Coronary artery (tissue), 2 donors: ENCODE measurements around the gene CDC14A.
A peak's percentile ranks its signal among the peaks of the same experiment; 100 is the strongest.

Experiments
- DNase-seq: peaks from one replicate; pipeline ENCODE4 v3.0.0-alpha.2; 2017; ENCODE audit warnings: low spot score
- H3K27ac ChIP-seq, 2 donors: fragments of 200-600 bp; sonication (generic); one replicate each; pipeline ENCODE4 v1.5.1; 2016 to 2019
- H3K4me3 ChIP-seq: fragments of 200-600 bp; sonication (generic); 2 replicates; pipeline ENCODE4 v1.5.1; 2016; ENCODE audit warnings: mild to moderate bottlenecking, moderate library complexity
- TF ChIP-seq, protein P1 (sequence below): fragments of 200-600 bp; sonication (generic); IDR thresholded peaks from one replicate; pipeline ENCODE4 v1.5.1; 2019; ENCODE audit warnings: antibody characterized with exemption

CDC14A gene

DNA sequence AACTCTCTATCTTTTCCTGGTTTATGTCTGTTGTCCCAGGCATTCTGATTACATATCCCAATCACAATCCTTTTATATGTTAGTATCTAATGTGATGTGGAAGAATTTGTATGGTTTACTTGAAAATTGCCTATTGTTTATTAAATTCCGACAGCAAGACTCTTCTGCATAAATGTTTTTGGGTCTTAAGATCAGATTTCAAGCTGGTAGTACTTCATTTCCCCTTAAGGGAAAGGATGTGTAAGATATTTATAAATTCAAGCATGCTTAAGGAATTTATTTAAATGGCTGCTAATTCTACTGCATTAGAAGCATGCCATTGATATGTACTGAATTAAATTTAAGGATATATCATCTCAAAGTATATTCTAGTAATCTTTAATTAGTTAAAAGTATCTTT, 165.2 kb downstream of the CDC14A start:
- no peak overlapping the region for H3K4me3 ChIP-seq
- no peak overlapping the region for H3K27ac ChIP-seq
- TF ChIP-seq, protein P1, sequence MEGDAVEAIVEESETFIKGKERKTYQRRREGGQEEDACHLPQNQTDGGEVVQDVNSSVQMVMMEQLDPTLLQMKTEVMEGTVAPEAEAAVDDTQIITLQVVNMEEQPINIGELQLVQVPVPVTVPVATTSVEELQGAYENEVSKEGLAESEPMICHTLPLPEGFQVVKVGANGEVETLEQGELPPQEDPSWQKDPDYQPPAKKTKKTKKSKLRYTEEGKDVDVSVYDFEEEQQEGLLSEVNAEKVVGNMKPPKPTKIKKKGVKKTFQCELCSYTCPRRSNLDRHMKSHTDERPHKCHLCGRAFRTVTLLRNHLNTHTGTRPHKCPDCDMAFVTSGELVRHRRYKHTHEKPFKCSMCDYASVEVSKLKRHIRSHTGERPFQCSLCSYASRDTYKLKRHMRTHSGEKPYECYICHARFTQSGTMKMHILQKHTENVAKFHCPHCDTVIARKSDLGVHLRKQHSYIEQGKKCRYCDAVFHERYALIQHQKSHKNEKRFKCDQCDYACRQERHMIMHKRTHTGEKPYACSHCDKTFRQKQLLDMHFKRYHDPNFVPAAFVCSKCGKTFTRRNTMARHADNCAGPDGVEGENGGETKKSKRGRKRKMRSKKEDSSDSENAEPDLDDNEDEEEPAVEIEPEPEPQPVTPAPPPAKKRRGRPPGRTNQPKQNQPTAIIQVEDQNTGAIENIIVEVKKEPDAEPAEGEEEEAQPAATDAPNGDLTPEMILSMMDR, result no peak
- DNase-seq, result no peak

DNA sequence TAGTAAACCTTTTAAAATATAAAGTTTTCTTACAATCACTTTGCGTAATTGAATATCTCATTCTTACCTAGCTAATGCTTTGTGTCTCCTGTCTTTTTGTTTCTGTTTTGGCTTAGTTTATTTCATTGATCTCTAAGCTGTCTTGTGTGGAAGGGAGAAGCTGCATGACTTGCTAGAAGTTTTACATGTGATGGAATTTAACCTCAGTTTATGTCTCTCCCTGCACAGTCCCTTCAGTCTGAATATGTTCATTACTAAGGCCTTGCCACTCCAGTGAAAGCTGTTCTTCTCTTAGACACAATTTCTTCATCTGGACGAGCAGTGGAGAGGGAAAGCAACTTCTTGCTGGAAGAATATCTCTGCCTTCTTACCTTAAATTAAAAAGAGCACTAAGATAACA, 165.7 kb downstream of the CDC14A start:
- TF ChIP-seq, protein P1, result no peak
- DNase-seq, result no peak
- Histone ChIP-seq H3K4me3 (no peak overlapping the region), H3K27ac (no peak overlapping the region)

DNA sequence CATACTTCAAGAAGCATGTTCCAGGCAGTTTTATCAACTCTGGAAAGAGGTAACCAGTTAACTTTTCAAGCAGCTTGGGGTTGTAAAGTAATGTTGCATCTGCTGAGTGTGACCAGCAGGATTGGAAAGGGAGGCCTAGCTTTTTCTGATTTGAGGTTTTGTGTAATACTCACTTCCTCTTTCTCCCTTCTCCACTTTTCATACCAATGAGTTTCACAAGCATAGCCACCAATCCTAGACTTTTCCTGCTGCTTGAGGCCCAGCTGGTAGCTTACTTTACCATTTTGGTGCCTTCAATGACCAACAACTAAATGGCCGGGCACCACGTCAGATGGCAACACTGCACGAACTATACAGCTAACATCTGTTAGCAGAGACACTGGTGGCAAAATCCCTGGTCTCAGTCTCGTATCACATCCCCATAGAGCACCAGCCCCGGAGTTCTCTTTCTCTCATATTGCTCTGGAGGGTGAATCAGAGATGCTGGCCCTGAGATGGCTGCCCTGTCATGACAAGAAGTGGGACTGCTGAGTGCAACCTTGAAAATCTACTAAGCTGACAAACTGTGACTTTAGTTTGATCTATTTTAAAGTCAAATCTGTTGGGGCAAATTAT, 170.8 kb downstream of the CDC14A start:
- no peak for DNase-seq
- Histone ChIP-seq H3K4me3 (no peak overlapping the region), H3K27ac (no peak overlapping the region)
- TF ChIP-seq, protein P1, result no peak

DNA sequence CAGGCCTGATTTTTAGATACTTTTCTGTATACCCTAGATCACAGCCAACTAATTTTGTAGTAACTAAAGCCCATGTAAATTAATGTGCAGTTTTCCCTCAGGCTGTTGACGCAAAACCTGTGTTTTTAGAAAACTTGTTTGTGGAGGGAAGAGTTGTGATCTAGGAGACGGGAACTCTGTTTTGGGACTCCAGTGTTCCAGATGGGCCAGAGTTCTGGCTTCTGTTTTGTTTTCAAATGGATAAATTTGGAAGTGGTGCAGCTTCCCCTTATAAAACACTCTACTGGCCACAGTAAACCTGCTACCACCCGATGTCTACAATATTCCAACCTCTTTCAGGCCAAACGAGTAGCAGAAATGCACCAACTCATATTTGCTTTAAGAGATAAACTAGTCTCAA, 172.0 kb downstream of the CDC14A start:
- DNase-seq, result no peak
- TF ChIP-seq, protein P1, result no peak
- Histone ChIP-seq H3K4me3 (no peak overlapping the region), H3K27ac (peak overlapping the region in 1 of 2 donors; percentile 35)

DNA sequence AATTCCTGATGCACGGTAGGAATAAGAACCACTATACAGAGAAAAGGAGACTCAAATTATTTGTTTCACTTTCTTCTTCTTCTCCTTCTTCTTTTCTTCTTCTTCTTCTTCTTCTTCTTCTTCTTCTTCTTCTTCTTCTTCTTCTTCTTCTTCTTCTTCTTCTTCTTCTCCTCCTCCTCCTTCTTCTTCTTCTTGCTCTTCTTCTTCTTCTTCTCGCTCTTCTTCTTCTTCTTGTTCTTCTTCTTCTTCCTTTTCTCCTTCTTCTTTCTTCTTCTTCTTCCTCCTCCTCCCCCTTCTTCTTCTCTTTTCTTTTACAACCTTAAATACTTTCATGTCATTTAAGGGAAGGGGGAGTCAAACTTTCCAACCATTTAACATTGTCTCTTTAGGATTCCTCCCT, 174.6 kb downstream of the CDC14A start:
- TF ChIP-seq, protein P1, result no peak
- H3K27ac ChIP-seq, result no peak overlapping the region
- no peak overlapping the region for H3K4me3 ChIP-seq
- no peak for DNase-seq

DNA sequence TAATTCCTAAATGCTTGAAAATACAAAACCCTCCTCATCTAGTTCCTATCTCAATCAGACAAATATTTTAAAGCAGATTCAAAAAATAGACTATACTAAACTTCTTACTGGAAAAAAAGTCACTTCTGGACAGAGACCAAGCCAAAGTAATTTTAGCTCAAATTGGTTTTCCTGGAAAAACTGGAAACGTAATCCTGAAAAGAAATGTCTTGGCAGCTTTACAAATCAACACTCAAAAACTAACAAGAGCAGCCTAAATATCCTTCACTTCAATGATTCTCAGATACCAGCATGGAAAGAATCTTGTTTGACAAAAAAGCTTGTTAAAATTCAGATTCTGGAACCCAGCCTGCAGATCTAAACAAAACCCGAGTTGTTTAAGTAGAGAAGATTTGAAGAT, 176.6 kb downstream of the CDC14A start:
- H3K4me3 ChIP-seq, result no peak overlapping the region
- TF ChIP-seq, protein P1, result no peak
- DNase-seq, result no peak
- H3K27ac ChIP-seq, result no peak overlapping the region

DNA sequence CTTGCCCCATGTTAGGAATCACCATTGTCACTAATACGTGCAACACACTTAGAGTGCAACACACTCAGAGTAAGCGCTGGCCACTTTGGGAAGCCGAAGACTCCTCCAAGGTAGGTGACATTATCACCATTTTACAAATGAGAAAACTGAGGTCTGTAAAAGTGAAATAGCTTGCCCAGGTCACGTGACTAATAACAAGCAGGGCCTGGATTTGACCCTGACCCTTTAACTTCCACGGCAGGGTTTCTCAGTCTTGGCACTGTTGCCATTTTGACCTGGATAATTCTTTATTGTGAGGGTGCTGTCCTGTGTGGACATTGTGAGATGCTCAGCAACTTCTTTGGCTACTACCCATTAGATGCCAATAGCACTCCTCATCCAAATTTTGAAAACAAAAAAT, 177.8 kb downstream of the CDC14A start:
- H3K4me3 ChIP-seq, result no peak overlapping the region
- peak overlapping the region in 1 of 2 donors; percentile 38 for H3K27ac ChIP-seq
- TF ChIP-seq, protein P1, result no peak
- DNase-seq, result no peak
